Endothelial cell of umbilical vein (primary cell): Measurements from ENCODE around the gene CCDC86. TPM values are rescaled to one million over a fixed set of nuclear protein-coding genes. Genes with fewer than 3 reads are reported as not detected.

Experiments
- BruUV-seq: library from RNA; stranded (reverse); fragments of 400-500 nt; replicated peaks from 2 replicates; lab custom pipeline; 2021; lab: Mats Ljungman, UMichigan
- CTCF ChIA-PET: fragments of 300-600, 350-600 bp; sonication (Branson Sonifier 250); formaldehyde crosslinking; loops from one replicate; lab custom pipeline; 2021; ENCODE audit warnings: antibody characterized with exemption, inconsistent platforms; lab: Charles Lee
- POLR2A ChIA-PET: fragments of 300-600, 350-600 bp; sonication (Branson Sonifier 250); formaldehyde crosslinking; loops from one replicate; lab custom pipeline; 2021; ENCODE audit warnings: antibody characterized with exemption, inconsistent platforms; lab: Charles Lee
- DNase-seq: peaks from one replicate; pipeline ENCODE4 v3.0.0-alpha.2; 2011; ENCODE audit warnings: low read depth, low spot score
- FAIRE-seq: peaks from 2 replicates; lab custom pipeline; 2011; peaks lifted over from hg19 to GRCh38; lab: Jason Lieb, UNC
- H2AFZ ChIP-seq: 2 replicates; pipeline ENCODE4 v1.6.0; 2012; ENCODE audit warnings: low read depth, low read length, control low read depth, inconsistent platforms
- H3K27ac ChIP-seq: 2 replicates; pipeline ENCODE4 v1.5.1; 2011; ENCODE audit warnings: low read depth, mild to moderate bottlenecking, control low read depth, low read length, moderate library complexity; ENCODE audit not compliant: insufficient read depth
- H3K27me3 ChIP-seq, 2 experiments: 2 replicates each; pipeline versions ENCODE4 v1.6.0 to v1.6.1; 2011; ENCODE audit warnings: low read length in 2 of 2, mixed read lengths in 1 of 2; ENCODE audit not compliant: control insufficient read depth in 2 of 2, insufficient read depth in 2 of 2
- H3K36me3 ChIP-seq, 2 experiments: 2 replicates in 1 of 2; 3 replicates in 1 of 2; pipeline ENCODE4 v1.5.1; 2011; ENCODE audit warnings: low read length in 2 of 2, mild to moderate bottlenecking in 1 of 2, moderate library complexity in 1 of 2; ENCODE audit not compliant: control insufficient read depth in 2 of 2, insufficient read depth in 2 of 2; ENCODE audit errors: extremely low read depth in 1 of 2
- H3K4me1 ChIP-seq: 3 replicates; pipeline ENCODE4 v1.5.1; 2011; ENCODE audit warnings: mild to moderate bottlenecking, low read length; ENCODE audit not compliant: control insufficient read depth, insufficient read depth; ENCODE audit errors: extremely low read depth
- H3K4me2 ChIP-seq: 2 replicates; pipeline ENCODE4 v1.6.1; 2011; ENCODE audit warnings: low read length, control low read depth, mixed read lengths; ENCODE audit not compliant: insufficient read depth
- H3K4me3 ChIP-seq, 3 experiments: fragments of 200-600 bp in 1 of 3; sonication (generic), shearing (Covaris generic) in 1 of 3; replicated peaks in 1 of 3; 2 replicates each; pipeline ENCODE4 v1.5.1; 2011 to 2016; ENCODE audit warnings: control low read depth in 3 of 3, low read length in 3 of 3, mild to moderate bottlenecking in 2 of 3, inconsistent platforms in 1 of 3, low read depth in 1 of 3, moderate library complexity in 1 of 3; ENCODE audit not compliant: insufficient read depth in 1 of 3
- H3K79me2 ChIP-seq: 2 replicates; pipeline ENCODE4 v1.6.0; 2012; ENCODE audit warnings: low read length, inconsistent platforms; ENCODE audit not compliant: control insufficient read depth, insufficient read depth
- H3K9ac ChIP-seq: replicated peaks from 2 replicates; pipeline ENCODE3; 2011; ENCODE audit warnings: low read length, control low read depth; ENCODE audit not compliant: insufficient read depth; ENCODE audit errors: extremely low read depth
- H3K9me1 ChIP-seq: replicated peaks from 3 replicates; pipeline ENCODE4 v1.6.0; 2011; ENCODE audit warnings: mild to moderate bottlenecking, low read length; ENCODE audit not compliant: control insufficient read depth, insufficient read depth; ENCODE audit errors: extremely low read depth
- H3K9me3 ChIP-seq: replicated peaks from 2 replicates; pipeline ENCODE4 v1.5.1; 2012; ENCODE audit warnings: low read length, inconsistent platforms; ENCODE audit not compliant: control insufficient read depth, insufficient read depth
- H4K20me1 ChIP-seq: replicated peaks from 2 replicates; pipeline ENCODE3; 2011; ENCODE audit warnings: mild to moderate bottlenecking, low read length; ENCODE audit not compliant: control insufficient read depth, insufficient read depth; ENCODE audit errors: extremely low read depth
- EZH2 ChIP-seq: IDR thresholded peaks from 2 replicates; pipeline ENCODE4 v1.6.1; 2012; ENCODE audit warnings: borderline replicate concordance, low read depth, mild to moderate bottlenecking, moderate library complexity, low read length, inconsistent platforms; ENCODE audit not compliant: severe bottlenecking
- FOS ChIP-seq: IDR thresholded peaks from 2 replicates; pipeline ENCODE4 v1.6.1; 2011; ENCODE audit warnings: mild to moderate bottlenecking, low read length, moderate library complexity, borderline replicate concordance; ENCODE audit not compliant: insufficient read depth
- GATA2 ChIP-seq: IDR thresholded peaks from 2 replicates; pipeline ENCODE4 v1.7.0; 2011; ENCODE audit warnings: low read depth, mild to moderate bottlenecking, moderate library complexity, mixed read lengths, low read length; ENCODE audit not compliant: insufficient read length, insufficient read depth
- JUN ChIP-seq: IDR thresholded peaks from 2 replicates; pipeline ENCODE4 v1.6.1; 2011; ENCODE audit warnings: borderline replicate concordance, low read depth; ENCODE audit not compliant: insufficient read length, insufficient read depth
- POLR2A ChIP-seq: IDR thresholded peaks from 2 replicates; pipeline ENCODE4 v1.6.1; 2012; ENCODE audit warnings: low read depth, mild to moderate bottlenecking, control low read depth, low read length
- POLR2AphosphoS5 ChIP-seq: IDR thresholded peaks from 2 replicates; pipeline ENCODE4 v1.6.1; 2012; ENCODE audit warnings: low read depth, mild to moderate bottlenecking, control low read depth, low read length, moderate library complexity; ENCODE audit not compliant: insufficient read depth
- dilution Hi-C: fragments of 300-500 bp; cut with MboI; formaldehyde crosslinking; loops from one replicate; pipeline ENCODE4 v1.15.0; 2019; ENCODE audit warnings: low sequenced_read_pairs; ENCODE audit not compliant: extremely low pct_ligation_motif_present
- intact Hi-C: fragments of 100-400 bp; cut with micrococcal nuclease; formaldehyde crosslinking; loops from one replicate; pipeline ENCODE4 v1.10.0; 2022
- polyA plus RNA-seq, 4 experiments: library from polyadenylated mRNA; depleted of rRNA in 3 of 4; stranded (reverse) in 3 of 4; unstranded in 1 of 4; fragments of >200 nt; gene quantifications; 2 replicates each; pipeline versions ENCODE4 v1.2.1 to v1.2.3, GENCODE V29; 2011 to 2012; ENCODE audit warnings: missing spikeins in 1 of 4
- total RNA-seq: library from RNA; stranded (reverse); gene quantifications from 2 replicates; pipeline ENCODE4 v1.2.3, GENCODE V29; 2021

CCDC86 gene
- total and polyA plus RNA-seq, 2 donors (not counting 3 experiments of a cell fraction or from before 2014, with no cell fraction given), result 29.8 to 60.8 TPM

DNA sequence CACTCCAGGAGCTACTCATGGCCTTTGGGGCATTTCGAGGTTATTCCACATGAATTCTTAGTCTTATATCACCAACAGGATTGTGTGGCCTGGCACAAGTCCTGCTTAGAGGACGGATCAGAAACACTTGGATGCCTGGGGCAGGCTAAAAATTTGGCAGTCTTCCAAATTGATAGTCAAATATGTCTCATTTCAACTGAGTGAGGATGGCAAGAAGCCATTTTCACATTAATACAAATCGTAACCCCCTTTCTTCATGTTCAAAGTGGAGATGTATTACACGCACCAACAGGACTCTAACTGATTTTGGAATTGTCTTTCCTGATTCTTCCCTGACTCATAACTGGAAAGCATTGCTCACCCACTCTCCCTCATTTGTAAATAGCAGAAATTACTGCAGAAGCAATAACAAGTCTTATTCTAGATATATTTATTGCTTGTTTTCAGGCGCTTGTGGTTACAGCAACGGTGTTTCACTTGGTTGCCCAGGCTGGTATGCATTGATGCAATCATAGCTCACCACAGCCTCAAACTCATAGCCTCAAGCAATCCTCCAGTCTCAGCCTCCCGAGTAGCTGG, 10.3 kb upstream of the CCDC86 start:
- ChIA-PET POLR2A (interaction anchor here (1.6 kb wide), 1 partner anchor 68 kb away, joined by 4 read pairs; no protein-coding TSS in a partner anchor), CTCF (interaction anchor here (0.7 to 12.7 kb wide), 43 partner anchors 9 to 356 kb away, joined by 3 to 607 read pairs (median 6); partner anchors contain the start of genes CCDC86, PRPF19, PTGDR2 and TMEM109)
- intact Hi-C loops (loop anchor here (1.0 to 10.0 kb wide), 7 partner anchors 44 to 355 kb away; partner anchors contain the start of gene MS4A10), dilution Hi-C loops (no loop called here)
- Histone ChIP-seq H3K4me1 (peaks cover 23% of the 10 kb centered on the region), H3K4me2 (no peak overlapping the region), H3K36me3 (no peaks in the 10 kb centered on the region), H3K9me1 (no peaks in the 10 kb centered on the region), H4K20me1 (no peaks in the 10 kb centered on the region), H3K9ac (no peak overlapping the region), H3K27me3 (no peaks in the 10 kb centered on the region), H3K4me3 (no peak overlapping the region), H2AFZ (no peak overlapping the region), H3K9me3 (no peaks in the 10 kb centered on the region), H3K79me2 (no peaks in the 10 kb centered on the region), H3K27ac (no peak overlapping the region)
- no TSS peak for BruUV-seq
- TF ChIP-seq FOS (peak; percentile 17), POLR2AphosphoS5 (no peak), GATA2 (no peak), JUN (peak; percentile 5)
- FAIRE-seq (no peak), DNase-seq (peak; percentile 51)

DNA sequence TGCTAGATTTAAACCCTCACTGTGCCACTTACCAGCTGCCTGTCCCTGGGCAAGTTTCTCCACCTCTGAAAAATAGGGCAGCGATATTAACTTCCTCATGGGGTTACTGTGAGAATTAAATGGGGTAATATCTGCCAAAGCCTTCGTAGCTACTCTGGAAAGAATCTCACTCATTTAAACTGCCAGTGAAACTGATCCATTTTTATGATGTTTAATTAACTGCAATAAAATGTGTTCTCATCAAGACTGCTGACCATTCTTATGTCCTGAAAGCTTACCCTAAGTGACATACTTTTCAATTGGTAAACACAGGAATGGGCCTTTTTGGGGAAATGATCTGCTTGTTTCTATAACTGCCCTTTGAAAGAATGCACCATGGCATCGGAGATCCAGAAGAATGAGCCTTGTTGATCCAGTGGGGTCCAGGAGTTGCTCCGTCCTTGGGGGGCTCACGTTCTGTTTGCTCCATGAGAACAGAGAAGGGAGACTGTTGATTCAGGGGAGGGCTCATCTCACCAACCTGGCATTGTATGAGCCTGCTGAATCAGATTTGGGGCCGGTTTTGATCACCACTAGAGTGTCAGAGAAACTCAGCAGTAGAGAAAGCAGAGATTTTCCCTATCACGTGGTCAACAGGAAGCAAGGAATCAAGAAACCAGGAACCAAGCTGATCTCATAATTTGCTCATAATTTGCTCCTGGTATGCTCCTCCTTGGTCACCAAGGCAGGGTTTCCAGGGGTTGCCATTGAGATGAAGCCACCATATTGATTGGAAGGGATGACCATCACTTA, 7.0 kb upstream of the CCDC86 start:
- TF ChIP-seq POLR2AphosphoS5, result no peak
- TF ChIP-seq EZH2, result no peak
- TF ChIP-seq POLR2A, result no peak
- peak; percentile 38 for TF ChIP-seq GATA2
- intact Hi-C loops, result loop anchor here (1.0 to 10.0 kb wide), 3 partner anchors 25 to 320 kb away; partner anchors contain the start of gene MS4A10
- H3K9me1 ChIP-seq, result no peaks in the 10 kb centered on the region
- H3K27ac ChIP-seq, result peak overlapping the region; percentile 92
- H3K4me2 ChIP-seq, result peak overlapping the region; percentile 63
- POLR2A ChIA-PET, result interaction anchor here (1.0 kb wide), 1 partner anchor 53 kb away, joined by 3 read pairs; no protein-coding TSS in a partner anchor
- H4K20me1 ChIP-seq, result no peaks in the 10 kb centered on the region
- FAIRE-seq, result peak; percentile 62
- no peaks in the 10 kb centered on the region for H3K79me2 ChIP-seq
- dilution Hi-C loops, result no loop called here
- no peak overlapping the region for H3K9ac ChIP-seq
- no peaks in the 10 kb centered on the region for H3K36me3 ChIP-seq
- H2AFZ ChIP-seq, result peak overlapping the region; percentile 75
- CTCF ChIA-PET, result interaction anchor here (0.8 to 12.7 kb wide), 8 partner anchors 9 to 70 kb away, joined by 3 to 607 read pairs (median 5); partner anchors contain the start of gene ZP1
- no peaks in the 10 kb centered on the region for H3K27me3 ChIP-seq
- H3K4me3 ChIP-seq, result peak overlapping the region in 1 of 3 experiments; percentile 12
- H3K9me3 ChIP-seq, result no peaks in the 10 kb centered on the region
- DNase-seq, result no peak
- TSS peak; percentile 99 for BruUV-seq
- H3K4me1 ChIP-seq, result peaks cover 23% of the 10 kb centered on the region
